GM18861 (cell line): ENCODE results near the gene MATN4.

ENCODE experiments used
- ATAC-seq: cut with Tn5 transposase; IDR thresholded peaks from one replicate; pipeline ENCODE4 v1.9.1; 2021; ENCODE audit not compliant: unreplicated experiment

Gene MATN4

GRCh38 chr20:45341939-45342854, 34.1 kb upstream of the MATN4 start:
- no peak for ATAC-seq

- no peak for ATAC-seq
These were observed 33.5 kb upstream of the MATN4 start for GRCh38 chr20:45341579-45341938.

- ATAC-seq: no peak
These were observed 32.9 kb upstream of the MATN4 start for GRCh38 chr20:45340951-45341350.

GRCh38 chr20:45340236-45340847, 32.2 kb upstream of the MATN4 start:
- no peak for ATAC-seq

DNA sequence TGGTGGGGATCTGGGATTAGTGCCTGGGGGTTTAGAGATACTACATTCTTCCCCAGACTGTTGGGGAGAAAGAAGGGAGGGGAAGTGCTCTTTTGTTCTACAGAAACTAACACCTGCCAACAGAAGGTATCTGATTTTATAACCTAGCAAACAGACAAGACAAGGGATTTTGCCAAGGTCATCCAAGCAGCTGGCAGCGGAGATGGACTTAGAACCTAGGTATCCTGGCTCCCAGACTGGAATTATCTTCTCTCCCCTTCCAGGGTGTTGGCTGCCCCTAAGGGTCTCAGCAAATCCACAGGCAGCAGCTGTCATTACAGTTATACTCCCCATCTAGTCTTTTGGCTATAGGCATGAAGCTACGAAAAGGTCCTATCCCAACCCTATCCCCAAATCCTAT, 31.7 kb upstream of the MATN4 start:
- ATAC-seq: no peak

DNA sequence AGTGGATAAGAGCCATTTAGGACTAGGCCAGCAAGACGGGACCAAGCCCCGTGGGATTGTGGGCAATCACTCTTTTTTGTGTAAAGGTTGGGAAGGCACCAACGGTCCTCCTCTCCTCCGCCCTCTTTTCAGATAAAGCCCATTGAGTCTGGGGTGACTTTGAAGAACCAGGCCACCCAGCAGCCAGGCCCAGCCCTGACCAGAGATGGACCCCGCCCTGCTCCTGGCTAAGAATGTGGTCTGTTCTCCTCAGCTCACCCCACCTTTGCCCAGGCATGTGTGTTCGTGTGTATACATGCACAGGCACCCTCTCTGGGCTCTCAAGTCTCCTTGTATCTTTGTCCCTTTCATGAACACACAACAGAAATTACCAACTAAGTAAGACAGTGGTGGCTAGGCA, 31.0 kb upstream of the MATN4 start:
- ATAC-seq: no peak

GRCh38 chr20:45338121-45339030, 30.3 kb upstream of the MATN4 start:
- no peak for ATAC-seq

DNA sequence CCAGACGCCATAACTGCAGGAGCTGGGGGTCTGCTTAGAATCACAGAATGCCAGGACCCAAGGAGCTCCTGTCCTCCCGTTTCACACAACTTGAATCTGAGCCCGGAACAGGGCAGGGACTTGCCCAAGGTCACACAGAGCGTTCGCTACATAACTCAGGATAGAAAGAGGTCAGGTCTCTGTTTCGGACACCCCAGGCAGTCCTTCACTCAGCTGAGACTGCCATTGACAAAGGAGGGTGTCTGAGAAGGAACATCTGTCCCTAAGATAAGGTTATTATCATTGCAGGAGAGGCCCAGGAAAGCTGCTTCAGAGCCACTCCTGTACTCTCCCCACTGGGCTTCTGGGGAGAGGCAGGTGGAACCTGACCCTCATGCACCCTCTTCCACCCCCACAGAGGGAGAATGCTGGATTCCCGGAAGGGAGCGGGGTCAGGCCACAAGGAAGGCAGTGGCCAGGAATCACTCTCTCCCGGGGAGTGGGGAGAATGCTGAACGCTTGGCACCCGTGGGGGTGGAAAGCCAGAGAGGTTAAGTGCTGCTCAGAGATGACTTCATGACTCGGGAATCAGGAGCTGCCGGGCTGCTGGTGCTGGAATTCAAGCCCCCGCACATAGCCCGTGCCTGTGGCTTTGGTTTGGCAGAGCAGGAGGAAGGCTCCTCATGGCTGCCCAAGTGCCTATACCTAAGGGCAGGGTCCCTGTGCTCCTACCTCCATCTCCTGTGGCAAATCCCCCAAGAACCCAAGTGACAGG, 29.4 kb upstream of the MATN4 start:
- ATAC-seq: no peak

DNA sequence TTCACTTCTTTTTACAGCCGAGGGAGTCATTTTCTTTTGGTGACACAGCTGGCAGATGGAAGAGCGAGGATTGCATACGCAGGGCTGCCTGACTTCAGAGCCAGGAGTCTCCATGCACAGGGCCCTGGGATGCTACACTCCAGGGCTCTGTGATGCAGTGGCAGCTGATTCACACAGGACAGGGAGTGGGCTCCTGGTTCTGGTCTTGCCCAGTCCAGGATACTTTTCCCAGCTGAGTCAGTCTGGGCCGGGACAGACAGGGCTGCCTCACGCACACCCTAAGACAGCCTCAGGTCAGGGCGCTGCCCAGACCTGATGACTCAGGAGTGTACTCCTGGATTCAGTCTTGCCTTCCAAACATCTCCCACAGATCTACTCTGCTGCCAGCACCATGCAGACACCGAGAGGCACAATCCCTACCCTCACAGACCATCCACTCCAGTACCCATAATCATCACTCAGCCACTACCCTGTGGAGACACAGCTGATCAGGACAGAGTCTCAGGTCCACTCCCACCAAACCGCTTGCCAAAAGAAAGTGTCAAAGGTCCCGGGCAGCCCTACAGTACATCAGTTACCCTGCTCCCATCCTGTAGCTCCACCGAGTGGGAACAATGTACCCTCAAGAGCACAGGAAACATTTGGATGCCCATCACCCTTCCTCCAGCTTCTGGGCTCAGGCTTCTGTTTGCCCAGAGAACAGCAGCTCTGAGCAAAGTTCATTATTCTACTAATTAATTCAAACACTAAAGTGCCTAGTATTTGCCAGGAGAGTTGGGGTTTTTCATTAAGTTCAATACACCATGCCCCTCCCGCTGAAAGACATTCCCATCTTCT, 28.6 kb upstream of the MATN4 start:
- ATAC-seq: no peak

DNA sequence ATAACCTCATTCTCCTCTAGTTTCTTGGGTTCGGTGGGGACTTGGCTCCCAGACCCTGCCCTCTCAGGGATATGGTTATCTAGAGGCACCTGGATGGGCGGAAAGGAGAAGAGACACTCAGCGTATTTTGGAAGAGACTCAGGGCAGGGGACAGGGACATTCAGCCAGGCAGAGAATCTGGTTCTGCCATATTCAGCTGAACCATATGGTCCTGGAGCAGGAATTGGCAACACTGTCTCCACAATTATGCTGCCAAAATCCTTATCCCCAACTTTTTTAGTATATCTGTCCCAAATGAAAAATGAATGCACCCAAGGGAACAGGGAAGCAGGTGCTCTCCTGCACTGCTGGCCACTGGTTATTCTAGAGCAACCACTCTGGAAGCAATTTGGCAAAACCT, 22.4 kb upstream of the MATN4 start:
- ATAC-seq: no peak

DNA sequence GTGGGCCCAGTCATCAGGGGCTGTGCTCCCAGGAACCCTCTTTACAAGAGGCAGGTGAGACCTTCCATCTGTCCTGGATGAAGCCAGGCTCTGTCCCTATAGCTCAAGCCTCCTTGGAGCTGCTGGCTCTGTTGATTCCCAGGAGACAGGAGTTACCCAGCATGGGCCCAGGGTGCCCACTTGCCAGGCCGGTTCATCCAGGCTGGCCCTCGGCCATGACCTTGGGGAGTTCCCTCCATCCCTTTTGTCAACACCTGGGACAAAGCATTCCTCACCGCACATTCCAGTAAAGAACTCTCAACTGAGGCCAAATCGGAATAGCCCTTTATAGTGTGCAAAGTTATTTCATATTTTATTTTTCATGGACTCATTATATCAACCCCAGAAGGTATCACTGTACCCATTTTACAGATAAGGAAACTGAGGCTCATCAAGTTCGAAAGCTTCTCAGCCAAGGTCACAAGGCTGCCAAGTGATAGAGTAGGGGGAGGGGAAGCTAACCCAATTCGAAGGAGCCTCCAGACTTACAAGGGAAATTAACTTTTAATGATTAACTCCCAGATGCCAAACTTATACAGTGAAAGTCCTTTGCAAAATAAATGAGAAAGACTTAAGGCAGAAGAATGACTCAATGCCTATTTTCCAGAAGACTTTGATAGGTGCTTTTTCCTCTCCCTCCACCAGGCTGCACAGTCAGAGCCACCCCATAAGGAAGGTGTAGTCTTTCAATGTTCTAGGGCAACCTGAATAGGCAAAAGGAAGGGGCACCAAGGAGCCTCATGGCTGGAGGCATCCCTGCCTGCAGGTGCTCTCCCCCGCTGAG, 21.6 kb upstream of the MATN4 start:
- ATAC-seq: no peak

GRCh38 chr20:45328451-45328850, 20.4 kb upstream of the MATN4 start:
- no peak for ATAC-seq

DNA sequence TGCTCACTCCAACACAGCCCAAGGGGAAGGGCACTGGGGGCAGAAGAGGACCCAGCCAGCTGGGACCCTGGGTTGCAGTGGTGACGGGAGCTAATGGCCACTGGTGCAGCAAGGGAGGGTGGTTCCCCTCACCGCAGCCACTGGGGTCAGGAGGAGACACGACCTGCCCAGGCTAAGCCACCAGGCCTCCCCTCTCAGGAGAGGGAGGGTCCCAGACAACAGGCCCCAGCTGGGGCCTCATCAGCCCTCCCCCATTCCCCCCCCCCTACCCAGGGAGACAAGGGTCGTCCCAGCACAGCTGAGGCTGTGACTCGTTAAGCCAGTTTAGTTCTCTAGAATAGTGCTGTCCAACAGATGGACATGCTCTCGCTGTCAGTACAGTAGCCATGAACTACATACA, 17.3 kb upstream of the MATN4 start:
- no peak for ATAC-seq

- no peak for ATAC-seq
These were observed 15.6 kb upstream of the MATN4 start for GRCh38 chr20:45323731-45324130.

GRCh38 chr20:45322952-45323383, 14.9 kb upstream of the MATN4 start:
- no peak for ATAC-seq

DNA sequence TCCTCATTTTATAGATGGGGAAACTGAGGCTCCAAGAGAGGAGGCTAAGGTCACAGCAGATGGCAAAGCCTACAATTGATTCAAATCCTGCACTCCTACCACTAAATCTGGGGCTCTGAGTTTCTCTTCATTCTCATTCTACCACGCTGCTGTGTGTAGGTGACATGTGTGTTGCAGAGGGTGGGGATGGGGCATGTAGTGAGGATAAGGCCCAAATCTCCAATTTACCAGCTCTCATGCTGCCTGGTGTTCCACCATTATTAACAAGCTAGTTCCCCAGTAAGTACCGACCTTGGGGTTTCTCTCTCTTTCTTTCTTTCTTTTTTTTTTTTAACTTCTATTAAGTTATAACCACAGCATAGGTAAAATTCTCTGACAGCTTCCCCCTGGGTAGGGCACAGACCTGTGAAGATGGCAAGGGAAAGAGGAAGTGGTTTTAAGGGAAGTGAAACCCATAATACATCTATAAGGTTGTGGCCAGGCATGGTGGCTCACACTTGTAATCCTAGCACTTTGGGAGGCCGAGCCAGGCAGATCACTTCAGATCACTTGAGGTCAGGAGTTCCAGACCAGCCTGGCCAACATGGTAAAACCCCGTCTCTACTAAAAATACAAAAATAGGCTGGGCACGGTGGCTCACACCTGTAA, 13.0 kb upstream of the MATN4 start:
- ATAC-seq: no peak

DNA sequence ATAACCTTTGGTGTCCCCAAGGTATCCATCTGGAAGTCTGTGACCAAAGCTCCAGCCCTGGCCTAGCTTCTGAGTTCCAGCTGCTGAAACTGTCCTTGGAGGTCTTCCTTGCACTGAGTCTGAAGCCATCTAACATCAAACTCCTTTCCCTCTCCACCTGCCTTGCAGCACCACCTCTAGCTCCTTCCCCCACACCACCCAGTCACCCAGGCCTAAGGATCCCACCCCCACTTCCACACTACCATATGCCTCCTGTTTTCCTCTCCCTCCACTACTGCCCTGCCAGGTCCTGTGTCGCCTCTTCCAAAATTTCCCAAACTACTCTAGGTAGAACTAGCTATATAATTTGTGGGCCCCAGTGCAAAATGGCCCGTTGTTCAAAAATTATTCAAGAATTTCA, 10.8 kb upstream of the MATN4 start:
- no peak for ATAC-seq

GRCh38 chr20:45318386-45318939, 10.4 kb upstream of the MATN4 start:
- no peak for ATAC-seq
